Lower lobe of right lung (tissue), 2 donors: ENCODE data around the gene CAPN3. TPM values are rescaled to one million over a fixed set of nuclear protein-coding genes. Genes with fewer than 3 reads are reported as not detected.

Source experiments
- ATAC-seq, 2 donors: fragments of 200-7000 bp; cut with Tn5 transposase; one replicate each; pipeline ENCODE4 v1.9.1; 2020 to 2022; ENCODE audit warnings: mild to moderate bottlenecking in 2 of 2, moderate library complexity in 2 of 2
- DNase-seq: peaks from one replicate; pipeline ENCODE4 v3.0.0-alpha.2; 2020
- H3K27ac ChIP-seq: fragments of 200-600 bp; one replicate; pipeline ENCODE4 v1.8.0; 2022
- H3K27me3 ChIP-seq: fragments of 200-600 bp; one replicate; pipeline ENCODE4 v1.8.0; 2022; ENCODE audit warnings: low read depth
- H3K36me3 ChIP-seq: fragments of 200-600 bp; one replicate; pipeline ENCODE4 v1.8.0; 2022; ENCODE audit warnings: mild to moderate bottlenecking
- H3K4me1 ChIP-seq: fragments of 200-600 bp; one replicate; pipeline ENCODE4 v1.8.0; 2022
- H3K4me3 ChIP-seq: fragments of 200-600 bp; one replicate; pipeline ENCODE4 v1.8.0; 2022; ENCODE audit warnings: mild to moderate bottlenecking
- H3K9me3 ChIP-seq: fragments of 200-600 bp; one replicate; pipeline ENCODE4 v1.8.0; 2022
- CTCF ChIP-seq: fragments of 200-600 bp; IDR thresholded peaks from one replicate; pipeline ENCODE4 v1.8.0; 2022; ENCODE audit warnings: antibody characterized with exemption, mild to moderate bottlenecking
- intact Hi-C: fragments of 100-400 bp; cut with DNase I; formaldehyde crosslinking; loops from one replicate; pipeline ENCODE4 v1.11.0; 2022
- total RNA-seq: library from RNA; stranded (reverse); fragmentation: NEBNext Ultra II Directional; extraction: Animal tissue kit (Norgen Biotek cat#: 25700); gene quantifications from one replicate; pipeline ENCODE4 v1.2.1, GENCODE V29; 2021
- donor health status: DM: no; HTN: yes; CAD: no; lungs with severe emphysema.

Gene CAPN3
- total RNA-seq, 1 donor from 2014 or later, result 47.2 TPM

- no peak for ATAC-seq
- intact Hi-C loops, result no loop called here
- H3K27me3 ChIP-seq, result no peaks in the 10 kb centered on the region
- no peak overlapping the region for H3K27ac ChIP-seq
- no peaks in the 10 kb centered on the region for H3K9me3 ChIP-seq
- no peak for DNase-seq
- no peak for TF ChIP-seq CTCF
- H3K4me3 ChIP-seq, result no peak overlapping the region
- H3K4me1 ChIP-seq, result peaks cover 6% of the 10 kb centered on the region
- H3K36me3 ChIP-seq, result peaks cover 23% of the 10 kb centered on the region
Measured at GRCh38 chr15:42392309-42393024, 33.2 kb downstream of the CAPN3 start.

- H3K36me3 ChIP-seq, result peaks cover 25% of the 10 kb centered on the region
- H3K4me1 ChIP-seq, result no peaks in the 10 kb centered on the region
- intact Hi-C loops, result no loop called here
- DNase-seq (no peak), ATAC-seq (no peak)
- no peaks in the 10 kb centered on the region for H3K9me3 ChIP-seq
- H3K4me3 ChIP-seq, result no peak overlapping the region
- no peak for TF ChIP-seq CTCF
- no peaks in the 10 kb centered on the region for H3K27me3 ChIP-seq
- H3K27ac ChIP-seq, result no peak overlapping the region
Measured at GRCh38 chr15:42394106-42394505, 34.8 kb downstream of the CAPN3 start.

GRCh38 chr15:42395838-42396237 lies 36.5 kb downstream of the CAPN3 start:
- H3K4me1 ChIP-seq, result no peaks in the 10 kb centered on the region
- no peaks in the 10 kb centered on the region for H3K9me3 ChIP-seq
- DNase-seq (no peak), ATAC-seq (no peak)
- no peak overlapping the region for H3K4me3 ChIP-seq
- intact Hi-C loops, result no loop called here
- no peaks in the 10 kb centered on the region for H3K27me3 ChIP-seq
- H3K27ac ChIP-seq, result no peak overlapping the region
- peaks cover 37% of the 10 kb centered on the region for H3K36me3 ChIP-seq
- TF ChIP-seq CTCF, result no peak

GRCh38 chr15:42401544-42402454 lies 42.5 kb downstream of the CAPN3 start:
- Histone ChIP-seq H3K9me3 (no peaks in the 10 kb centered on the region), H3K36me3 (peaks cover 70% of the 10 kb centered on the region), H3K4me3 (no peak overlapping the region), H3K4me1 (no peaks in the 10 kb centered on the region), H3K27me3 (no peaks in the 10 kb centered on the region), H3K27ac (no peak overlapping the region)
- ATAC-seq (no peak), DNase-seq (no peak)
- intact Hi-C loops, result no loop called here
- no peak for TF ChIP-seq CTCF

GRCh38 chr15:42402455-42403205 lies 43.3 kb downstream of the CAPN3 start:
- H3K4me1 ChIP-seq, result no peaks in the 10 kb centered on the region
- DNase-seq (no peak), ATAC-seq (no peak)
- H3K27me3 ChIP-seq, result no peaks in the 10 kb centered on the region
- TF ChIP-seq CTCF, result no peak
- H3K27ac ChIP-seq, result no peak overlapping the region
- H3K9me3 ChIP-seq, result no peaks in the 10 kb centered on the region
- intact Hi-C loops, result no loop called here
- no peak overlapping the region for H3K4me3 ChIP-seq
- peaks cover 62% of the 10 kb centered on the region for H3K36me3 ChIP-seq
